Progenitor cell of endocrine pancreas (in vitro differentiated cells): ENCODE measurements around the gene TFR2. TPM values are rescaled to one million over a fixed set of nuclear protein-coding genes. Genes with fewer than 3 reads are reported as not detected.

Source experiments
- DNase-seq: peaks from one replicate; pipeline ENCODE4 v3.0.0; 2021; ENCODE audit warnings: low spot score; ENCODE audit not compliant: unreplicated experiment
- H3K27ac Mint-ChIP-seq: 2 replicates; pipeline ENCODE4 v1.8.0; 2021; ENCODE audit warnings: mild to moderate bottlenecking, moderate library complexity, mixed read lengths
- H3K27me3 Mint-ChIP-seq: 2 replicates; pipeline ENCODE4 v1.8.0; 2021; ENCODE audit warnings: mixed read lengths
- H3K36me3 Mint-ChIP-seq: 2 replicates; pipeline ENCODE4 v1.8.0; 2022; ENCODE audit warnings: mixed read lengths; ENCODE audit not compliant: insufficient read depth
- H3K4me1 Mint-ChIP-seq: 2 replicates; pipeline ENCODE4 v1.8.0; 2021; ENCODE audit warnings: low read depth, mixed read lengths
- H3K4me3 Mint-ChIP-seq: 2 replicates; pipeline ENCODE4 v1.8.0; 2021; ENCODE audit warnings: low read depth, mild to moderate bottlenecking, moderate library complexity, mixed read lengths
- H3K9me3 Mint-ChIP-seq: 2 replicates; pipeline ENCODE4 v1.8.0; 2021; ENCODE audit warnings: low read depth, mixed read lengths
- CTCF ChIP-seq: fragments of 200-600 bp; sonication (generic); IDR thresholded peaks from one replicate; pipeline ENCODE4 v1.5.0; 2021; ENCODE audit warnings: antibody characterized with exemption, mild to moderate bottlenecking; ENCODE audit not compliant: unreplicated experiment
- total RNA-seq: library from RNA; stranded (reverse); gene quantifications from 2 replicates; pipeline ENCODE4 v1.2.1, GENCODE V29; 2021

Gene TFR2
- total RNA-seq, 1 donor from 2014 or later, result 0.93 TPM

- Mint-ChIP-seq H3K27ac (peak within 1 kb of the TSS; percentile 98), H3K4me3 (peak within 1 kb of the TSS; percentile 94), H3K27me3 (peaks cover 6% of the 10 kb centered on the region), H3K9me3 (no peaks in the 10 kb centered on the region), H3K36me3 (no peaks in the 10 kb centered on the region), H3K4me1 (peaks cover 34% of the 10 kb centered on the region)
- TF ChIP-seq CTCF, result no peak
- DNase-seq, result peak; percentile 55
Measured at GRCh38 chr7:100585511-100586265, 55.7 kb downstream of the TFR2 start, which contains the start of gene LRCH4. LRCH4 (minus strand) TSS chr7:100586129; CDS start chr7:100586100, 29 bp downstream.

GRCh38 chr7:100584683-100585510 lies 56.5 kb downstream of the TFR2 start:
- TF ChIP-seq CTCF, result no peak
- Mint-ChIP-seq H3K36me3 (no peaks in the 10 kb centered on the region), H3K4me3 (peak overlapping the region; percentile 94), H3K9me3 (no peaks in the 10 kb centered on the region), H3K27ac (peak overlapping the region; percentile 98), H3K4me1 (peaks cover 28% of the 10 kb centered on the region), H3K27me3 (no peaks in the 10 kb centered on the region)
- peak; percentile 39 for DNase-seq

DNA sequence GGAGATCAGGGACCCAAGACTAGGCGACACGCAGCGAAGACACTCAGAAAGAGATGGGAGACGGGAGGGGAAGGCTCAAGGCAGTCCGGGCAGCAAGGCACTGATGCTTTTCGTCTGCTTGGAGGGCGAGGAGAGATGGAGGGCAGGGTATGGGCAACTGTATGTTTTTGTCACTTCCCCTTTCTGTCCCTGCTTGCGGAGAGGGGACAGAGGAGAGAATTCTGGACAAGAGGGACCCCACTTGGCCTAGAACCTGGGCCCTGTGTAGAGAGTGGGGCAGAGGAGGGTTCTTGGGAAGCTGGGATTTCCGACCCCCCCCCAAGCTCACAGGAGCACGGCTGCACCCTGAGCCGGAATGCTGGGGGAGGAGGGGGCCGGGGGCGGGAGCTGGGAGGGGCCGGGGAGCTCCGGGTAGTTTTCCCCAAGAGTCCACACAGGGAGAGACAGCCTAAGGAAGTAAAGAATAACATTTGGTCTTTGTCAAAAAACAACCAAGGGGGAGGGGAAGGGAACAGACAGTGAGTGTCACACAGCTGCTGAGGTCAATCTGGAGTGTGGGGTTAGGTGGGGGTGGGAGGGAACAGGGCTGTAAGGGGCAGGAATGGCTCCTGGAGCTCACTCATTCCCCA lies 57.2 kb downstream of the TFR2 start:
- Mint-ChIP-seq H3K9me3 (no peaks in the 10 kb centered on the region), H3K36me3 (no peaks in the 10 kb centered on the region), H3K27me3 (no peaks in the 10 kb centered on the region), H3K27ac (peak overlapping the region; percentile 98), H3K4me1 (peaks cover 22% of the 10 kb centered on the region), H3K4me3 (peak overlapping the region; percentile 94)
- TF ChIP-seq CTCF, result no peak
- no peak for DNase-seq

DNA sequence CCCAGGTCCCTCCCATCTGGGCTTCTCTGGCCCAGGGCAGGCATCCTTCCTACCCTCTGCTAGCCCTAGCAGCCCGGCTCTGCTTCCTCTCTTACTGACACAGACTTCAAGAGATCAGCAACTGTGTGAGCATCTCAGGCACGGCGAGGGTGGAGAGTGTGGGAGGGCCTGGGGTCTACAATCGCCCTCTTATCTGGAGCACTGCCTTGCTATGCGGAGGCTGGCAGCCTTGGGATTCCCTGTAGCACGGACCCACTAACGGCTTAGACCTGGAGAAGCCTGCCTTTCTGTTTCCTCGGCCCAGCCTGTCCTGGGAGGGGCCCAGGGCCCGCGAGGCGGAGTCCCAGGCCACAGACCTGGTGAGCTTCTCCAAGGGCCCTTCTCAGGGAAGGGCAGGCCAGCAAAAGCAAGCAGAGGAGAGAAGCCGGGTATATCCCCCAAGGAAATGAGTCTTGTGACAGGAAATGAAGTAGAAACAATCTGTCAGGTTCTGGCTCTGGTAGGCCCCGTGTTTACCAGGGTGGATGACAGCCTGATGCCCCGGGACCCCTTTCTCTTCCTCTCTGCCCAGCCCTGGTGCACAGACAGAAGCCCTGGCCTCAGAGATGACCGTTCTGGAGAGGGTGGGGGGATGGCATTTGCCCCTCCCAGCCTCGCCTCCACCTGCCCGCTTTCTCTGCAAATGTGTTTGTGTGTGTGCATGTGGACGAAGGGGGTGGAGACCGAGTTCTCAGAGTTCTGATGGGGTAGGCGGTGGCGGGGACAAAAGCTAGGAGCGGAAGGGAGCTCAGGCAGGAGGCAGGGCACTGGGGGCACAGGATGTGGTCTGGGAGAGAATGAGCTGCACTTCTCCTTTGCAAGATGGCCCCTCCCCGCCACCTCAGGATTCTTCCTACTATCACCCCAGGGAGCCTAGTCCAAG lies 58.0 kb downstream of the TFR2 start:
- H3K4me1 Mint-ChIP-seq, result peaks cover 20% of the 10 kb centered on the region
- no peak for TF ChIP-seq CTCF
- H3K27ac Mint-ChIP-seq, result peak overlapping the region; percentile 87
- no peak for DNase-seq
- H3K4me3 Mint-ChIP-seq, result peak overlapping the region; percentile 69
- H3K27me3 Mint-ChIP-seq, result no peaks in the 10 kb centered on the region
- H3K9me3 Mint-ChIP-seq, result no peaks in the 10 kb centered on the region
- H3K36me3 Mint-ChIP-seq, result peaks cover 3% of the 10 kb centered on the region
